ENCODE measurements around the gene CACNA1H.

CACNA1H gene

GRCh38 chr16:1144476-1145382 lies 8.2 kb upstream of the CACNA1H start:
- no peak overlapping the region for H3K4me3 ChIP-seq (ENCODE audit: low read depth, low read length)
- no peak for DNase-seq (ENCODE audit: low read depth)
- TF ChIP-seq CTCF (IDR thresholded peaks at IDR 0.05; ENCODE audit: low read depth, low read length, missing control alignments): no peak

- TF ChIP-seq CTCF (IDR thresholded peaks at IDR 0.05; ENCODE audit: low read depth, low read length, missing control alignments): no peak
These were observed 7.4 kb upstream of the CACNA1H start for GRCh38 chr16:1145383-1146100.

GRCh38 chr16:1146409-1146808 lies 6.5 kb upstream of the CACNA1H start:
- TF ChIP-seq CTCF (IDR thresholded peaks at IDR 0.05; ENCODE audit: low read depth, low read length, missing control alignments): no peak
- H3K4me3 ChIP-seq (ENCODE audit: low read depth, low read length): no peak overlapping the region
- DNase-seq (ENCODE audit: low read depth): no peak

More at GRCh38 chr16:1145383-1146100, 7.4 kb upstream of the CACNA1H start:
- no peak overlapping the region for H3K4me3 ChIP-seq (ENCODE audit: low read depth, low read length)
- no peak for DNase-seq (ENCODE audit: low read depth)

- no peak overlapping the region for H3K4me3 ChIP-seq (ENCODE audit: low read depth, low read length)
These were observed 5.9 kb upstream of the CACNA1H start for GRCh38 chr16:1147027-1147426.

GRCh38 chr16:1149101-1149636 lies 3.7 kb upstream of the CACNA1H start:
- H3K4me3 ChIP-seq (ENCODE audit: low read depth, low read length): no peak overlapping the region
- no peak for DNase-seq (ENCODE audit: low read depth)
- TF ChIP-seq CTCF (IDR thresholded peaks at IDR 0.05; ENCODE audit: low read depth, low read length, missing control alignments): no peak

More at GRCh38 chr16:1147027-1147426, 5.9 kb upstream of the CACNA1H start:
- no peak for TF ChIP-seq CTCF (IDR thresholded peaks at IDR 0.05; ENCODE audit: low read depth, low read length, missing control alignments)
- no peak for DNase-seq (ENCODE audit: low read depth)

GRCh38 chr16:1150511-1150982 lies 2.4 kb upstream of the CACNA1H start:
- DNase-seq (ENCODE audit: low read depth): no peak

More at GRCh38 chr16:1150511-1150982, 2.4 kb upstream of the CACNA1H start:
- no peak overlapping the region for H3K4me3 ChIP-seq (ENCODE audit: low read depth, low read length)
- no peak for TF ChIP-seq CTCF (IDR thresholded peaks at IDR 0.05; ENCODE audit: low read depth, low read length, missing control alignments)

All from GM12864 (cell line).